HEK293T (cell line): ENCODE data around the gene TM4SF4.

Source experiments
- CTCF ChIA-PET: fragments of 350-600 bp; formaldehyde crosslinking; extraction: SDS; loops from one replicate; lab custom pipeline; 2021; ENCODE audit warnings: antibody characterized with exemption, inconsistent platforms; lab: Yijun Ruan, JAX
- POLR2A ChIA-PET: fragments of 350-600 bp; formaldehyde crosslinking; extraction: SDS; loops from one replicate; lab custom pipeline; 2020; ENCODE audit warnings: antibody characterized with exemption, inconsistent platforms; lab: Yijun Ruan, JAX
- DNase-seq: peaks from one replicate; pipeline ENCODE4 v3.0.0; 2012; ENCODE audit warnings: mixed read lengths; ENCODE audit errors: extremely low spot score
- ARNT ChIP-seq: fragments of 450-650 bp; IDR thresholded peaks from 2 replicates; pipeline ENCODE4 v1.6.1; 2017; ENCODE audit warnings: mild to moderate bottlenecking
- BHLHE40 ChIP-seq: fragments of 450-650 bp; IDR thresholded peaks from 2 replicates; pipeline ENCODE4 v1.6.1; 2016; ENCODE audit warnings: mild to moderate bottlenecking, moderate library complexity, borderline replicate concordance
- CTBP1 ChIP-seq: fragments of 450-650 bp; IDR thresholded peaks from 2 replicates; pipeline ENCODE4 v1.6.1; 2016; ENCODE audit warnings: borderline replicate concordance
- ELF4 ChIP-seq: fragments of 450-650 bp; IDR thresholded peaks from 2 replicates; pipeline ENCODE4 v1.6.1; 2017; ENCODE audit warnings: antibody characterized with exemption
- FOXA1 ChIP-seq: fragments of 450-650 bp; IDR thresholded peaks from 2 replicates; pipeline ENCODE4 v1.6.1; 2016; ENCODE audit warnings: mild to moderate bottlenecking
- FOXK2 ChIP-seq: fragments of 450-650 bp; IDR thresholded peaks from 2 replicates; pipeline ENCODE4 v1.6.1; 2016; ENCODE audit warnings: mild to moderate bottlenecking
- FOXM1 ChIP-seq: fragments of 450-650 bp; IDR thresholded peaks from 2 replicates; pipeline ENCODE4 v1.6.1; 2017; ENCODE audit warnings: mild to moderate bottlenecking, borderline replicate concordance
- HDGF ChIP-seq: fragments of 450-650 bp; IDR thresholded peaks from 2 replicates; pipeline ENCODE4 v1.6.1; 2017; ENCODE audit warnings: antibody characterized with exemption, borderline replicate concordance
- L3MBTL2 ChIP-seq: fragments of 450-650 bp; conservative IDR thresholded peaks from 2 replicates; pipeline ENCODE4 v1.6.1; 2016; ENCODE audit warnings: mild to moderate bottlenecking
- LEF1 ChIP-seq: fragments of 450-650 bp; IDR thresholded peaks from 2 replicates; pipeline ENCODE4 v1.6.1; 2017; ENCODE audit warnings: mild to moderate bottlenecking, borderline replicate concordance
- NFRKB ChIP-seq: fragments of 450-650 bp; IDR thresholded peaks from 2 replicates; pipeline ENCODE4 v1.6.1; 2016; ENCODE audit warnings: mild to moderate bottlenecking, moderate library complexity
- SP1 ChIP-seq: fragments of 450-650 bp; IDR thresholded peaks from 2 replicates; pipeline ENCODE4 v1.6.1; 2017
- SUZ12 ChIP-seq: fragments of 450-650 bp; IDR thresholded peaks from 2 replicates; pipeline ENCODE4 v1.6.1; 2016; ENCODE audit warnings: mild to moderate bottlenecking
- TARDBP ChIP-seq: fragments of 450-650 bp; IDR thresholded peaks from 2 replicates; pipeline ENCODE4 v1.6.1; 2016
- ZNF384 ChIP-seq: fragments of 450-650 bp; IDR thresholded peaks from 2 replicates; pipeline ENCODE4 v1.6.1; 2016
- TF ChIP-seq, protein P1 (sequence below): fragments of 450-650 bp; IDR thresholded peaks from 2 replicates; pipeline ENCODE4 v1.6.1; 2016

The TM4SF4 gene

GRCh38 chr3:149470381-149470780, 4.1 kb upstream of the TM4SF4 start:
- no peak for TF ChIP-seq CTBP1
- no peak for TF ChIP-seq FOXA1
- TF ChIP-seq L3MBTL2: no peak
- no peak for TF ChIP-seq SUZ12
- TF ChIP-seq ELF4: no peak
- TF ChIP-seq, protein P1, sequence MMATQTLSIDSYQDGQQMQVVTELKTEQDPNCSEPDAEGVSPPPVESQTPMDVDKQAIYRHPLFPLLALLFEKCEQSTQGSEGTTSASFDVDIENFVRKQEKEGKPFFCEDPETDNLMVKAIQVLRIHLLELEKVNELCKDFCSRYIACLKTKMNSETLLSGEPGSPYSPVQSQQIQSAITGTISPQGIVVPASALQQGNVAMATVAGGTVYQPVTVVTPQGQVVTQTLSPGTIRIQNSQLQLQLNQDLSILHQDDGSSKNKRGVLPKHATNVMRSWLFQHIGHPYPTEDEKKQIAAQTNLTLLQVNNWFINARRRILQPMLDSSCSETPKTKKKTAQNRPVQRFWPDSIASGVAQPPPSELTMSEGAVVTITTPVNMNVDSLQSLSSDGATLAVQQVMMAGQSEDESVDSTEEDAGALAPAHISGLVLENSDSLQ: no peak
- no peak for TF ChIP-seq BHLHE40
- no peak for TF ChIP-seq FOXK2
- TF ChIP-seq LEF1: no peak
- TF ChIP-seq NFRKB: no peak
- TF ChIP-seq TARDBP: no peak
- no peak for TF ChIP-seq FOXM1
- TF ChIP-seq HDGF: no peak
- TF ChIP-seq SP1: no peak
- TF ChIP-seq ZNF384: no peak
- TF ChIP-seq ARNT: no peak
- no peak for DNase-seq
- ChIA-PET POLR2A (no interaction called here), CTCF (interaction anchor here (1.5 kb wide), 1 partner anchor 11 kb away, joined by 4 read pairs; no protein-coding TSS in a partner anchor)

- ChIA-PET POLR2A (no interaction called here), CTCF (interaction anchor here (1.1 kb wide), 1 partner anchor 9 kb away, joined by 4 read pairs; no protein-coding TSS in a partner anchor)
- no peak for TF ChIP-seq NFRKB
- TF ChIP-seq ZNF384: no peak
- TF ChIP-seq ELF4: no peak
- no peak for TF ChIP-seq FOXM1
- TF ChIP-seq ARNT: no peak
- no peak for TF ChIP-seq HDGF
- TF ChIP-seq SP1: no peak
- TF ChIP-seq SUZ12: no peak
- no peak for TF ChIP-seq FOXA1
- TF ChIP-seq, protein P1: no peak
- TF ChIP-seq CTBP1: no peak
- TF ChIP-seq FOXK2: no peak
- no peak for TF ChIP-seq LEF1
- no peak for DNase-seq
Observed at GRCh38 chr3:149472030-149472797, 2.3 kb upstream of the TM4SF4 start.

- ChIA-PET POLR2A (no interaction called here), CTCF (interaction anchor here (1.1 to 1.2 kb wide), 2 partner anchors 7 to 69 kb away, joined by 4 read pairs; no protein-coding TSS in a partner anchor)
- no peak for DNase-seq
- no peak for TF ChIP-seq BHLHE40
- no peak for TF ChIP-seq HDGF
- TF ChIP-seq LEF1: no peak
- no peak for TF ChIP-seq FOXK2
- no peak for TF ChIP-seq ZNF384
- TF ChIP-seq, protein P1: no peak
- no peak for TF ChIP-seq NFRKB
- no peak for TF ChIP-seq SUZ12
Observed at GRCh38 chr3:149473357-149474249, 894 bp upstream of the TM4SF4 start.

- TF ChIP-seq BHLHE40 (no peak), ELF4 (no peak), ARNT (no peak), FOXA1 (no peak), HDGF (no peak), L3MBTL2 (no peak)
- ChIA-PET CTCF (no interaction called here), POLR2A (no interaction called here)
- no peak for DNase-seq
Observed at GRCh38 chr3:149475451-149476060, 1.1 kb downstream of the TM4SF4 start.

GRCh38 chr3:149476225-149476624, 1.7 kb downstream of the TM4SF4 start:
- ChIA-PET CTCF (interaction anchor here (0.7 kb wide), 1 partner anchor 132 kb away, joined by 5 read pairs; no protein-coding TSS in a partner anchor), POLR2A (no interaction called here)
- no peak for DNase-seq
- TF ChIP-seq TARDBP: no peak
- no peak for TF ChIP-seq BHLHE40
- TF ChIP-seq NFRKB: no peak
- TF ChIP-seq ZNF384: no peak
- no peak for TF ChIP-seq CTBP1
- TF ChIP-seq ELF4: no peak
- TF ChIP-seq, protein P1: no peak
- TF ChIP-seq FOXK2: no peak
- no peak for TF ChIP-seq FOXA1
- TF ChIP-seq LEF1: no peak
- no peak for TF ChIP-seq ARNT
- TF ChIP-seq HDGF: no peak
- TF ChIP-seq SUZ12: no peak
- no peak for TF ChIP-seq L3MBTL2
- TF ChIP-seq SP1: no peak
- TF ChIP-seq FOXM1: no peak
